AG04449 (cell line): Measurements from ENCODE around the gene KLK10.

Experiments
- CTCF ChIA-PET: fragments of 350-600 bp; formaldehyde crosslinking; extraction: SDS; loops from one replicate; lab custom pipeline; 2021; ENCODE audit warnings: antibody characterized with exemption; lab: Yijun Ruan, JAX
- POLR2A ChIA-PET: fragments of 400-600, 350-600 bp; formaldehyde crosslinking; extraction: SDS; loops from one replicate; lab custom pipeline; 2020; ENCODE audit warnings: antibody characterized with exemption, inconsistent platforms; lab: Yijun Ruan, JAX
- DNase-seq: peaks from one replicate; pipeline ENCODE4 v3.0.0-alpha.2; 2010; ENCODE audit warnings: low read depth, low spot score
- H3K4me3 ChIP-seq: 2 replicates; pipeline ENCODE4 v1.5.1; 2011; ENCODE audit warnings: low read depth, mild to moderate bottlenecking, control low read depth, low read length
- TF ChIP-seq, protein P1 (sequence below): IDR thresholded peaks from one replicate; pipeline ENCODE4 v1.5.1; 2011; ENCODE audit warnings: mild to moderate bottlenecking, moderate library complexity, low read length, control low read depth, inconsistent platforms; ENCODE audit not compliant: insufficient read depth; ENCODE audit errors: missing control alignments

The KLK10 gene

DNA sequence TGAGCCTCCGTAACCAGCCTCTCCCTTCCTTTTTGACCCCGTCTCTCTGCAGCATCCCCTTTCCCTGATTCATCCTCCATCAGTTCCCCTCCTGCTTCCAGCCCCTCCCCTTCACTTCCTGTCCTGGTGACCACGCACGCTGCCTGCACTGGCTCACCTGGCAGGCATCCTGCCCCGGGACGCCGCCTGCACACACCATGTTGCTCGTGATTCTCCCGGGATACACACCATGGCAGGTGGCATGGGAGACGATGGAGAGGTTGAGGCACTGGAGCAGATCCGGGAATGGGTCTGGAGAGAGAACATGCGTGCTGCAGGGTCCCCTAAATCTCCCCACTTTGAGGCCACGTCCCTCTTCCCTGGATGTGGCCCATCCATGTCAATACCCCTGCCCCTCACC lies 11.1 kb upstream of the KLK10 start:
- ChIA-PET POLR2A (no interaction called here), CTCF (no interaction called here)
- no peak overlapping the region for H3K4me3 ChIP-seq
- no peak for DNase-seq
- TF ChIP-seq, protein P1, sequence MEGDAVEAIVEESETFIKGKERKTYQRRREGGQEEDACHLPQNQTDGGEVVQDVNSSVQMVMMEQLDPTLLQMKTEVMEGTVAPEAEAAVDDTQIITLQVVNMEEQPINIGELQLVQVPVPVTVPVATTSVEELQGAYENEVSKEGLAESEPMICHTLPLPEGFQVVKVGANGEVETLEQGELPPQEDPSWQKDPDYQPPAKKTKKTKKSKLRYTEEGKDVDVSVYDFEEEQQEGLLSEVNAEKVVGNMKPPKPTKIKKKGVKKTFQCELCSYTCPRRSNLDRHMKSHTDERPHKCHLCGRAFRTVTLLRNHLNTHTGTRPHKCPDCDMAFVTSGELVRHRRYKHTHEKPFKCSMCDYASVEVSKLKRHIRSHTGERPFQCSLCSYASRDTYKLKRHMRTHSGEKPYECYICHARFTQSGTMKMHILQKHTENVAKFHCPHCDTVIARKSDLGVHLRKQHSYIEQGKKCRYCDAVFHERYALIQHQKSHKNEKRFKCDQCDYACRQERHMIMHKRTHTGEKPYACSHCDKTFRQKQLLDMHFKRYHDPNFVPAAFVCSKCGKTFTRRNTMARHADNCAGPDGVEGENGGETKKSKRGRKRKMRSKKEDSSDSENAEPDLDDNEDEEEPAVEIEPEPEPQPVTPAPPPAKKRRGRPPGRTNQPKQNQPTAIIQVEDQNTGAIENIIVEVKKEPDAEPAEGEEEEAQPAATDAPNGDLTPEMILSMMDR, result no peak

DNA sequence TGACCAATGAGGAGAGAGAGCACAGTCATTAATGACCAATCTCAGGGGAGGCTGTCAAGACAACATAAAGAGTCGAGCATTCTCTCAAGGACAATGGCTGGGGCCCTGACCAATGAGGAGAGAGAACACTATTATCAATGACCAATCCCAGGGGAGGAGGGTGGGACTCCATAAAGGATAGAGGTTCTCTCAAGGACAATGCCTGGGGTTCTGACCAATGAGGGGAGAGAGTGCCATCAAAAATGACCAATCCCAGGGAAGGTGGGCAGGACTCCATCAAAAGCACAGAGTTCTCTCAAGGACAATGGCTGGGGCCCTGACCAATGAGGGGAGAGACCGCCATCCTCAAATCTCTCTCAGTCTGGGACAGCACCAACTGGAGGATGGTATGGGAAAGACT lies 10.2 kb upstream of the KLK10 start:
- TF ChIP-seq, protein P1, result no peak
- CTCF ChIA-PET, result no interaction called here
- POLR2A ChIA-PET, result no interaction called here
- DNase-seq, result no peak
- no peak overlapping the region for H3K4me3 ChIP-seq

DNA sequence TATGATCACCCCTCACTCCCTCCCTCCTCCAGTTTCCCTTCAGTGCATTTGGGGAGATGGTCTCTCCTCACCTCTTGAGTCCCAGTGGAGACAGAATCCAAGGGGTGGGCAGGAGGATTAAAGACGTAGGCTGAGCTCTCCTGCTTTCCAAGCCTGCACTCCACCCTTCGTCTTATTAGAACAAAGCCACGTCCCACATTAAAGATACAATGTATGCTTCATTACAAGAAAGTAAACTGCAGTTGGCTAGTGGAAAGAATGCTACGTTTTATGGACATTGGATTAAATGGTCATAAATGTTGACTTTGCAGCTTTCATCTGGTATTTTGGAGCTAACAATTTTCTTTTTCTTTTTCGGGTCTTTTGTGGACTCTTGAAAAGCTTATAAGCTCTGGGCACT lies 8.4 kb upstream of the KLK10 start:
- H3K4me3 ChIP-seq, result no peak overlapping the region
- ChIA-PET POLR2A (no interaction called here), CTCF (no interaction called here)
- no peak for DNase-seq
- TF ChIP-seq, protein P1, result no peak

DNA sequence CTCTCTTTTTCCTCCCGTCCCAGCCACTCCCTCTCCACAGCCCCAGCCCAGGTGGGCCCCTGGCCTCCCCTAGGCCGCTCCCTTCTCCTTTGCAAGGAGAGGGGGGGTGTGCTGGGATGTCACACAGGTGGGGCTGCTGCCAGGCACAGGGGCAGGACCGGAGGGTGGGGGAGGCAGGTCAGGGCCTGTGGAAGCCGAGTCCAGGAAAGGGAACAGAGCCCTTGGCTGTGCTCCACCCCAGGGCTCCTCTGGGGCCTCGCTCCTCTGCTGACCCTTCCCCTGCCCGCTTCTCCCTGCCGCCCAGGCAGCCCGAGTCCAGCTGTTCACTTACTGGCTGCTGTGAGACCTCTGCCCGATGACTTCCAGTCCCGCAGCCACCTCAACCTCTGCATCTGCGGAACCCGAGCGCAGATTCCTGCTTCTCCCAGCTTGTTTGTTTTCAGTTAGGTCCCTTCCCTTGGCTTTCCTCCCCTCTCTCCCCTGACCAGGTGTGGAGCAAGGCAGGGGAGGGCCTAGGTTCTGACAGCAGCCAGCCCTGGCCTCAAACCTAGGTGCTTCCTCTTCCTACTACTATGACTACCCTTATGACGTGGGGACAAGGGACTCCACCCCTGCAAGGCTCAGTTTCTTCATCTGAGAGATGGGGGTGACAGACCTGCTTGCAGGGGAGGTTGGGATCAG lies 7.8 kb upstream of the KLK10 start:
- no peak for DNase-seq
- ChIA-PET POLR2A (interaction anchor here (0.5 kb wide), 1 partner anchor 10 kb away, joined by 3 read pairs; no protein-coding TSS in a partner anchor), CTCF (no interaction called here)
- H3K4me3 ChIP-seq, result no peak overlapping the region
- TF ChIP-seq, protein P1, result no peak

DNA sequence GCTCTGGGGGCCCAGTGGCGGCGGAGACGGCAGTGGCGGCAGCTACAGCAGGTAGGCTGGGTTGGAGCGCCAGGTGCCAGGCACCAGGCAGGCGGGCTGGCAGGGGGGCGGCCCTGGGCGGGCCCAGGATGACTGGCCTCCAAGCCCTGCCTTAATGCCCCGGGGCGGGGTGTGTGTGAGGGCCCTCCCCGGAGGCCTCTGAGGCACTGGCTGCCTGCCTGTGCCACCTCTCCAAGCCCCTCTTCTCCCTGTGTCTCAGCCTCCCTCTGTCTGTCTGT lies 7.0 kb upstream of the KLK10 start, which contains the start of gene KLK11:
KLK11 (minus strand) TSS at position 63 of the 278 bp plus-strand sequence. CDS start 985 bp downstream, outside the sequence.
- no peak within 1 kb of the TSS for H3K4me3 ChIP-seq
- POLR2A ChIA-PET, result no interaction called here
- no peak for DNase-seq
- CTCF ChIA-PET, result no interaction called here
- TF ChIP-seq, protein P1, result no peak

DNA sequence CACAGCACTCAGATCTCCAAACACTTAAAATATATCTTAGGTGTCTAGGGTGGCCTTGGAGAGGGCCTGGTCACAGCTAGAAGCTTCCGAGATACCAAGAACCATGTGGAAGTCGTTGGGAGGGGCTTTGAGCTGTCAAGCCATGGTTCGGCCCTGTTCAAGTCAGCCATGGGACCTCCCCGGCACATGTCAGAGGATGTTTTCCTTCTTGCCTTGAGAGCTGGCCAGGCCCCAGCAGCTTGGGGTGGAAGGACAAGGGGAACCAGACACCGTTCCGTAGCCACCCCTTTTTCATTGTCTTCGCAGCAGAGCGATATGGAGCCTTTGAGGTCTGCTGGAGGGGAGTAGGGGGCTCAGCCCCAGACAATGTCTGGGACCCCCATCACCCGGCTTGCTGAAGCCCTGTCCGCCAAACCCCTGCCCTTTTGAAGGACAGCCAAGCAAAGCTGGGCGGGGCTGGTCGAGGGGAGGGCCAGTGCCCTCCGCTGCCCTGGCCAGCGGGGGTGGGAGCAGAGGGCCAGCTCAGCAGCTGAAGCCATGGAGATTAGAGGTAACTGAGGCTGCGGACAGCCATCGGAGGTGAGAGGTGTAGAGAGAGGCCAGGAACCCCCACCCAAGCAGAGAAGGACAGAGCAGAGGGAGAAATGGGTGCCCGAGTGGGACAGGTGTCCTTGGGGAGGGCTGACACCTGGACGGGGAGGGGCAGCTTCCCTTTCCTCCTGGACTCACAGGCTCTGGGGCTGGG lies 6.5 kb upstream of the KLK10 start:
- no peak for DNase-seq
- no peak overlapping the region for H3K4me3 ChIP-seq
- TF ChIP-seq, protein P1, result no peak
- CTCF ChIA-PET, result no interaction called here
- POLR2A ChIA-PET, result no interaction called here
